Islet of Langerhans (tissue), 1 donor: ENCODE data around the gene CCN2.
A peak's percentile ranks its signal among the peaks of the same experiment; 100 is the strongest.

Experiments
- FAIRE-seq: peaks from one replicate; lab custom pipeline; 2011; peaks lifted over from hg19 to GRCh38; lab: Jason Lieb, UNC

CCN2 gene

GRCh38 chr6:131966443-131966842 is 15.3 kb upstream of the CCN2 start:
- no peak for FAIRE-seq

DNA sequence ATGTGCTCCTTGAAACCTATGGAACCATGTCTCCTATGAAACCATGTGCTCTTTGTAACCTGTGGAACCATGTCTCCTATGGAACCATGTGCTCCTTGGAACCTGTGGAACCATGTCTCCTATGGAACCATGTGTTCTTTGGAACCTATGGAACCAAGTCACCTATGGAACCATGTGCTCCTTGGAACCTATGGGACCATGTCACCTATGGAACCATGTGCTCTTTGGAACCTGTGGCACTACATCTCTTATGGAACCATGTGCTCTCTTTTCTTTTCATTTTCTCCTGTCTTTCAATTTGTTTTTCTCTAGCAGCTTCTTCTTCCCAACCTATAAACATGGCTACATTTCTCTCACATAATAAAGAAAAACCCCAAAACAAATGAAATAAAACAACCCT is 11.9 kb upstream of the CCN2 start:
- FAIRE-seq: no peak

DNA sequence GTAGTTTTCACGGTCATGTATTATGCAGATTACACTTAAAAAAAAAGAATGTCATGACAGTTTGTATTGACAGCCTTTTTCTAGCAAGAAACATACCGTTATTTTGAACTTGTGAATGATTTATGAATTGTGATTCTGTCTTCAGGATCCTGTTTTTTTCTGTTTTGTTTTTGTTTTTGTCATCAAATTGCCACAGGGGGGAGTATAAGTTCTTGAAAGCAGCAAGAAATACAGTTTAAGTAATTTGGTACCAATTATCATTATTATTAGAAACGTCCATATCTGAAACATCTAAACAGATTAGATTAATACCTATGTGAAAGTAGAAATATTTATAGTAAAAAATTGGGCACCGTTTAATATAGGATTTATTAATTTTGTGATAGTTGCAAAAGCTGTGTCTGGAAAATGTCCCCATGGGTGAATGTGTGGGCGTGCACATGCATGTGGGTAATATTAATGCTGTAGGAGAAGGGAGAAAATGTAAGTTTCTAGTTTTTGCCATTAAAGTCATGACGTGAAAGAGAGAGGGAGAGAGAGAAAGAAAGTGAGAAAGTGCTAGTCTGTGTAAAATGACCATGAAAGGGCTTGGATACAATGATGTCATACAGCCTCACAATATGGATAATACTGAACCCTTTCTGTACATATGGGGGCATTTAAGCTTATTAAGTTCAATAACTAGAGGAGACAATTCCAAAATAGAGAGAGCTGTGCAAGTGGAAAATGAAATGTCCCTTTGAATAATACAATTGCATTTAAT is 9.4 kb upstream of the CCN2 start:
- FAIRE-seq: peak; percentile 45

GRCh38 chr6:131958542-131959470 is 7.6 kb upstream of the CCN2 start:
- peak; percentile 62 for FAIRE-seq

DNA sequence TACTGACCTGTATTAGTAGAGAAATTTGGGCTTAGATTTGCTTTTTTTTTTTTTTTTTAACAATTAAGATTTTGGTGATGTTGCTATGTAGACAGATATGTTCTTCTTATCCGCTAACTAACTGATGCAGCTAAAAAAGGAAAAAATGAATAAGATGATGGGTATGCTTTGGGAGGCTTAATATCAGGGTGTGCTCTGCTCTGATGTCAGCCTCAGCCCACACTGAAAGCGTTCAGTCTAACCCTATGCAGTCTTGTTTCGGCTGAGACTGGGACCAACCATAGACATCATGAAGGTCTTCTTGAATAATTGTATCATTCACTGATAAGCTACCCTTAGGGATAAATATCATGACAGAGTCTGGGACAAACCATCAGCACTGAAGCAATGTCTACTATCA is 6.9 kb upstream of the CCN2 start:
- no peak for FAIRE-seq

DNA sequence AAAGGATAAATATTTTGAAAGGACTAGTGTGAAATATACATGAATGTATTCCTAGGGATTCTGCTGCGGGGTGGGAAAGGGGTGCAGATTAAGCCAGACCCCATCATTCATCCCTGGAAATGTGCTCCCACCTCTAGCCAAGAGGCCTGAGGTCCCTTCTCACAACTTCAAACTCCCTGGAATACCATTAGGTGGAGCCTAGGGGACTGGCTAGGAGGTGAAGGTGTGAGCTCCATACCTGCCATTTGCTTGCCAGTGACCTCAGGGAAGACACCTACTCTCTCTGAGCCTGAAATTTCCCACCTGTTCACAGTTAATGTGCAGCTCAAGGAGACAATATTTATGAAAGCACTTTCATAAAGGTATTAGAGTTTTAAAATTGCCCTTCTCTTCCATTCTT is 4.7 kb upstream of the CCN2 start:
- FAIRE-seq: no peak

DNA sequence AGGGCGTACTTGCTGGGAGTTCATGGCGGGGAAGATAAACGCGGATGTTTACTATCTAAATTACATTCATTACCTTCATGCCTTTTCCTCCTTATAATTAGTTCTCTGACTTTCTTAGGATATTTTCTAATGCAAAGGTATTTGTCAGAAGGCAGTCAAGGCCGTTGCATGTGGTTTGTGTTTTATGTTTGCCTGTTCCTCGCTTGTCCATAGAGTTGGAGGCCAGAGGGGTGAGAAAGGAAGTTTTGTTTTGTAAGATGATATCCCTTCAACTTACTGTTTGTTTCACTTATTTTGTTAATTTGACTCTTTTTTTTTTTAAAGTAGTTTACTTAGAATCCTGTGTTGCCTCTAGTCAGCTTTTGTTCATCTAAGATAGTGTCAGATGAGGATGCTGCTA is 4.0 kb upstream of the CCN2 start:
- FAIRE-seq: no peak

GRCh38 chr6:131954775-131955107 is 3.6 kb upstream of the CCN2 start:
- FAIRE-seq: no peak

DNA sequence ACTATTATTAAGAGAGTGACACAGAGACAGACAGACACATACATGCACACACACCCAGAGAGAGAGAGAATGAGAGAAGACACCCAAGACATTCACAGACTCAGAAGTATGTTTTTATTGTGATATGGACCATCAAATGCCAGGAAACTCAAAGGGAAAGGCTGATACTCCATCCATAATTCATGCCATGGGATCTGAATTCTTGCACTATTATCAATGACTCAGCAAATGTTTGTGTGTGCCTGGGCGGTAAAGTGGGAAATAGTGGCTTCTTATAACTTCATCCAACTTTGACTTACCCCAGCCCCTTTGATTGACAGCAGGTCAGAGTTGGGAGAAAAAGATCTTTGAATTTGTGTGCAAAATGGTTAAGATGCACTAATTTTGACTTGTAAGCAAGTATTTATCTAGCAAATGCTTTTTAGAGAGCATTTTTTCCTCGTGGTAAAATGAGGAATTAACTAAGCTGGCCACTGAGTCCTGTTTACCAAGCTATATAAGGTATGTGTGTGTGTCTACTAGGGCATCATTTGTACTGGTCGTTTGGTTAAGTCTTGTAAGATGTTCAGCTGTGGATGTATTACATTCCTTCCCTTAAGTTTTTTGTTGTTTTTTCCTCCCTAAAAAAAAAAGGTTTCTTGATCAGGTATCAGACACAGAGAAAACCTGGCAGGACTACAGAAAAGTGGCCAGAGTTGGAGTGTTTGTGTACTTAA is 3.0 kb upstream of the CCN2 start:
- FAIRE-seq: no peak

DNA sequence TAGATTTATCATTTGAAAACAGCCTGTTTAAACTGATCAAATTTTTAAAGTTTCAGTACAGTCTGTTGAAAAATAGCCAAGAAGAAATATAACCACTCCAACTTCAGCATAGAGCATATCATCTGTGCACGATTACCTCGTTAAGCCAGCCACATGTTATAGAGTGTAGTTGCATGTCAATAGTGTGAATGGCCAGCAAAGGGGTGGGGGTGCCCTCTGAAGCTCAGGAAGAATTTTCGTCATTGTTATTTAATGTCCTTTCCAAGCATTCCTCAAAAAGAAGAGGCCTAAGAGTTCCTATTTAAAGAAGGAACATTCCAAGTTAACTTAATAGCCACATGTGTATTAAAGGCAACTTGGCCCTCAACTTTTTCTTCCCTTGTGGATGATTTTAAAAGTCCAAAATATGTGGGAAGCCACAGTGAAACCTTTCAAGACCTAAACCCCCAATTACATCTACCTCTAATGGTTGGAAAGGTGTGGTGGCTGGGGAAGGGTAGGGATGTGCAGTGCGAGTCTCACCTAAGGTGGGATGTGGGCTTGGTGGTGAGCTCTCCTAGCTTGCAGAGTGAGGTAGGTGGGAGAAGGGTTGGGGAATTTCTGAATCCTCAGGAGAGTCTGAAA is 1.8 kb upstream of the CCN2 start:
- no peak for FAIRE-seq

- FAIRE-seq: no peak
These were observed 531 bp upstream of the CCN2 start for GRCh38 chr6:131951576-131952230.

- no peak for FAIRE-seq
These were observed 1.0 kb downstream of the CCN2 start for GRCh38 chr6:131949909-131950766.

DNA sequence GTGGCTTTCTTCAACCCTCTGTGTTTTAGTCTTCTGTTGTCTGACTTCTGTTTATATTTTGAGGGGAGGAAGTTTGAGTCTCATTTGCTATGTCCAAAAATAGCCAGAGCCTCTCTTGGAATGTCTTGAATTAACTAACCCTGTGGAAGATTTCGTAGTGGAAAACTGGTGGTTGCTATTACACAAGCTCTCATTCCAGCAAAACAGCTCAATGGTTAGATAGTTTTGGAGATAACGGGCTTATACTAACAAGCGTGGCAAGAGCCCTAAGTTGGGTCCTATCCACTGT is 1.6 kb downstream of the CCN2 start:
- FAIRE-seq: no peak

DNA sequence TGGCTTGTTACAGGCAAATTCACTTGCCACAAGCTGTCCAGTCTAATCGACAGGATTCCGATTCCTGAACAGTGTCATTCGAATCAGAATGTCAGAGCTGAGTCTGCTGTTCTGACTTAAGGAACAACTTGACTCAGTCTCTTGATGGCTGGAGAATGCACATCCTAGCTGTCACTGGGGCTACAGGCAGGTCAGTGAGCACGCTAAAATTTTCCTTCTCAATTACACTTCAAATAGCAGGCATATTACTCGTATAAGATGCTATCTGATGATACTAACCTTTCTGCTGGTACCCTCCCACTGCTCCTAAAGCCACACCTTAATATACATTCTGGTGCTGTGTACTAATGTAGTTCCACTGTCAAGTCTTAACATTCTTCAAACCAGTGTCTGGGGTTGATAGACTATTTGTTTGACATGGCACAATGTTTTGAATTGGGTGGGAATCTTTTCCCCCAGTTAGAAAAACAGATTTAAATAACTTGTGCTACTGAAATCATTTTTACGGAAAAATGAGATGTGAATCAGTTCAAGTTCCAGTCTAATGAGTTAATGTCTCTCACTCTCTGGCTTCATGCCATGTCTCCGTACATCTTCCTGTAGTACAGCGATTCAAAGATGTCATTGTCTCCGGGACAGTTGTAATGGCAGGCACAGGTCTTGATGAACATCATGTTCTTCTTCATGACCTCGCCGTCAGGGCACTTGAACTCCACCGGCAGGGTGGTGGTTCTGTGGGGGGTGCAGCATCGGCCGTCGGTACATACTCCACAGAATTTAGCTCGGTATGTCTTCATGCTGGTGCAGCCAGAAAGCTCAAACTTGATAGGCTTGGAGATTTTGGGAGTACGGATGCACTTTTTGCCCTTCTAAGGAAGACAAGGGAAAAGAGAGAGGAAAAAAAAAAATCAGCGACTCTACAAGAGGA is 2.2 kb downstream of the CCN2 start:
- FAIRE-seq: no peak

GRCh38 chr6:131947986-131948661 is 3.0 kb downstream of the CCN2 start:
- no peak for FAIRE-seq

GRCh38 chr6:131946992-131947955 is 3.9 kb downstream of the CCN2 start:
- peak; percentile 21 for FAIRE-seq

GRCh38 chr6:131946404-131946991 is 4.7 kb downstream of the CCN2 start:
- no peak for FAIRE-seq

GRCh38 chr6:131945971-131946370 is 5.2 kb downstream of the CCN2 start:
- peak; percentile 51 for FAIRE-seq
